Measurements from ENCODE around the gene CDKN2AIP.

GRCh38 chr4:183443655-183444213 lies 702 bp upstream of the CDKN2AIP start:
- no peak for TF ChIP-seq CTCF (IDR thresholded peaks at IDR 0.05; ENCODE audit: insufficient read depth, low read length)
- no peak for TF ChIP-seq POLR2AphosphoS5 (IDR thresholded peaks at IDR 0.05; ENCODE audit: low read depth)

Measured in HL-60 (cell line).